Parathyroid adenoma (tissue), 2 donors: Measurements from ENCODE around the gene MCTP2.

Source experiments
- H2AFZ ChIP-seq: fragments of 300-600 bp; sonication (generic); one replicate; pipeline ENCODE4 v1.7.0; 2017; ENCODE audit warnings: antibody characterized with exemption, mild to moderate bottlenecking
- H3K27ac ChIP-seq: fragments of 300-600 bp; sonication (generic); one replicate; pipeline ENCODE4 v1.7.0; 2017
- H3K27me3 ChIP-seq: fragments of 300-600 bp; sonication (generic); one replicate; pipeline ENCODE4 v1.7.0; 2017; ENCODE audit warnings: low read length; ENCODE audit not compliant: control insufficient read depth, insufficient read depth
- H3K36me3 ChIP-seq: fragments of 300-600 bp; sonication (generic); one replicate; pipeline ENCODE4 v1.7.0; 2017; ENCODE audit warnings: low read length; ENCODE audit not compliant: control insufficient read depth, insufficient read depth
- H3K4me1 ChIP-seq: fragments of 300-600 bp; sonication (generic); one replicate; pipeline ENCODE4 v1.7.0; 2017; ENCODE audit warnings: control low read depth
- H3K4me2 ChIP-seq: fragments of 300-600 bp; sonication (generic); one replicate; pipeline ENCODE4 v1.7.0; 2017; ENCODE audit warnings: low read length
- H3K4me3 ChIP-seq: fragments of 300-600 bp; sonication (generic); one replicate; pipeline ENCODE4 v1.7.0; 2017; ENCODE audit warnings: low read depth, low read length
- H3K79me2 ChIP-seq: fragments of 300-600 bp; sonication (generic); one replicate; pipeline ENCODE4 v1.7.0; 2017; ENCODE audit warnings: control low read depth
- H3K9ac ChIP-seq: fragments of 300-600 bp; sonication (generic); one replicate; pipeline ENCODE4 v1.7.0; 2017; ENCODE audit warnings: mild to moderate bottlenecking
- H3K9me3 ChIP-seq: fragments of 300-600 bp; sonication (generic); one replicate; pipeline ENCODE4 v1.7.0; 2017; ENCODE audit warnings: low read length; ENCODE audit not compliant: control insufficient read depth
- CTCF ChIP-seq: fragments of 300-600 bp; sonication (generic); IDR thresholded peaks from one replicate; pipeline ENCODE4 v1.7.0; 2017; ENCODE audit warnings: antibody characterized with exemption, mild to moderate bottlenecking
- donor health status: primary hyperparathyroidism.

Gene MCTP2

GRCh38 chr15:94351031-94351535, 119.7 kb downstream of the MCTP2 start:
- no peak overlapping the region for H2AFZ ChIP-seq
- no peak overlapping the region for H3K4me3 ChIP-seq
- no peaks in the 10 kb centered on the region for H3K36me3 ChIP-seq
- no peaks in the 10 kb centered on the region for H3K27me3 ChIP-seq
- no peak for TF ChIP-seq CTCF
- no peaks in the 10 kb centered on the region for H3K9me3 ChIP-seq
- no peak overlapping the region for H3K9ac ChIP-seq
- no peaks in the 10 kb centered on the region for H3K79me2 ChIP-seq
- H3K4me1 ChIP-seq, result no peaks in the 10 kb centered on the region
- no peak overlapping the region for H3K4me2 ChIP-seq
- H3K27ac ChIP-seq, result no peak overlapping the region

GRCh38 chr15:94352636-94353487, 121.5 kb downstream of the MCTP2 start:
- Histone ChIP-seq H3K27ac (no peak overlapping the region), H3K4me1 (no peaks in the 10 kb centered on the region), H3K36me3 (no peaks in the 10 kb centered on the region), H3K27me3 (no peaks in the 10 kb centered on the region), H3K4me3 (no peak overlapping the region), H3K9ac (no peak overlapping the region), H2AFZ (no peak overlapping the region), H3K9me3 (no peaks in the 10 kb centered on the region), H3K79me2 (no peaks in the 10 kb centered on the region), H3K4me2 (no peak overlapping the region)
- TF ChIP-seq CTCF, result no peak

GRCh38 chr15:94353488-94353820, 122.1 kb downstream of the MCTP2 start:
- Histone ChIP-seq H2AFZ (no peak overlapping the region), H3K36me3 (no peaks in the 10 kb centered on the region), H3K4me1 (no peaks in the 10 kb centered on the region), H3K4me3 (no peak overlapping the region), H3K9me3 (no peaks in the 10 kb centered on the region), H3K27ac (no peak overlapping the region), H3K9ac (no peak overlapping the region), H3K4me2 (no peak overlapping the region), H3K79me2 (no peaks in the 10 kb centered on the region), H3K27me3 (no peaks in the 10 kb centered on the region)
- no peak for TF ChIP-seq CTCF

- Histone ChIP-seq H3K9me3 (no peaks in the 10 kb centered on the region), H3K9ac (no peak overlapping the region), H3K79me2 (no peaks in the 10 kb centered on the region), H3K4me1 (no peaks in the 10 kb centered on the region), H3K4me2 (no peak overlapping the region), H3K36me3 (no peaks in the 10 kb centered on the region), H3K27ac (no peak overlapping the region), H2AFZ (no peak overlapping the region), H3K4me3 (no peak overlapping the region), H3K27me3 (no peaks in the 10 kb centered on the region)
- TF ChIP-seq CTCF, result no peak
These were observed 123.3 kb downstream of the MCTP2 start for GRCh38 chr15:94354655-94355054.

- H3K4me1 ChIP-seq, result no peaks in the 10 kb centered on the region
- no peak overlapping the region for H2AFZ ChIP-seq
- TF ChIP-seq CTCF, result no peak
- H3K9me3 ChIP-seq, result no peaks in the 10 kb centered on the region
- H3K9ac ChIP-seq, result no peak overlapping the region
- H3K36me3 ChIP-seq, result no peaks in the 10 kb centered on the region
- H3K27me3 ChIP-seq, result no peaks in the 10 kb centered on the region
- H3K4me2 ChIP-seq, result no peak overlapping the region
- H3K79me2 ChIP-seq, result no peaks in the 10 kb centered on the region
- H3K4me3 ChIP-seq, result no peak overlapping the region
- H3K27ac ChIP-seq, result no peak overlapping the region
These were observed 128.4 kb downstream of the MCTP2 start for GRCh38 chr15:94359716-94360115.
